ENCODE data around the gene GSS. TPM values are rescaled to one million over a fixed set of nuclear protein-coding genes. Genes with fewer than 3 reads are reported as not detected.
A peak's percentile ranks its signal among the peaks of the same experiment; 100 is the strongest.

Gene GSS
- total RNA-seq, 1 experiment from 2014 or later: 110 TPM

DNA sequence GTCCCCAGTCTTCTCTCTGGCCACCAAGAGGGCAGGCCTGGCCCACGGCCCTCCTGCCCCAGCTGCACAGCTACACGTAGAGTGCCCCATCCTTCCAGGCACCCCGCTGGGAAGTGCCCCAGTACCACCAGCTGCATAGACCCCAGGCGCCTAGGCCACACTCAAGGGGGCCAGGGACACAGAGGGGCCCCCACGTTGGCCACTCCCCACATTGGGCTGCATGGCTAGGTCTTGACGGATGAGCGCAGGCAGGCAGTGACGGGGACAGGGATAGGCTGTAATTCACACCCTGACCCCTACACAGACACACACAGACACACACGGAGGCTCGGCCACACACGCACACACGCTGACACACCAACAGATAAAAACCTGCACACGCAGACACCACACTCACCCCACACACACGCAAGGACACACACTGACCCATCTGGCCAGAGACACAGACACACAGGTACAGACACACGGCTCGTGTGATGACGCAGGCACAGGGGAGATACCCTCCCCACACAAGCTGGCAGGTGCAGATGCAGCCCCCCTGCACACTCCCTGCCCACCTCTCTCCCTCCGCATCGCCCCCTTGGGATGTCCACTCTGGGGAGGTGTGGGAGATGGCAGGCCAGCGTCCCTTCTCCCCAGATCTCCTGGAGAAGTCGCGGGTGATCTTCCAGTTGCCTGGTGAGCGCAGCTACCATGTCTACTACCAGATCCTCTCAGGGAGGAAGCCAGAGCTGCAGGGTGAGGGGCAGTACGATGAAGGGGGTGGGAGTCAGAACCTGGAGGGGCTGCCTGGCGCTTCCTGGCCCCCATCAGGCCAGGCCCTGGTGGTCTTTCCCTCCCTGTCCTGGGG is 30.1 kb upstream of the GSS start:
- no peak for DNase-seq
- Mint-ChIP-seq H3K27me3 (ENCODE audit: unreplicated experiment) (peaks cover 36% of the 10 kb centered on the region), H3K4me1 (ENCODE audit: low read depth, unreplicated experiment) (peaks cover 18% of the 10 kb centered on the region), H3K27ac (ENCODE audit: unreplicated experiment) (peak overlapping the region; percentile 32), H3K4me3 (ENCODE audit: low read depth, unreplicated experiment) (no peak overlapping the region), H3K36me3 (ENCODE audit: insufficient read depth, unreplicated experiment) (peaks cover 45% of the 10 kb centered on the region), H3K9me3 (ENCODE audit: low read depth, unreplicated experiment) (no peaks in the 10 kb centered on the region)
- intact Hi-C loops (cut with micrococcal nuclease; ENCODE audit: unreplicated experiment): no loop called here
- CTCF ChIA-PET: interaction anchor here (0.6 to 1.3 kb wide), 5 partner anchors 15 to 164 kb away, joined by 3 to 5 read pairs (median 5); partner anchors contain the start of genes ACSS2, GSS and MYH7B
- BruUV-seq (replicated peaks): no TSS peak
- no peak for TF ChIP-seq CTCF (IDR thresholded peaks at IDR 0.05; ENCODE audit: unreplicated experiment)

DNA sequence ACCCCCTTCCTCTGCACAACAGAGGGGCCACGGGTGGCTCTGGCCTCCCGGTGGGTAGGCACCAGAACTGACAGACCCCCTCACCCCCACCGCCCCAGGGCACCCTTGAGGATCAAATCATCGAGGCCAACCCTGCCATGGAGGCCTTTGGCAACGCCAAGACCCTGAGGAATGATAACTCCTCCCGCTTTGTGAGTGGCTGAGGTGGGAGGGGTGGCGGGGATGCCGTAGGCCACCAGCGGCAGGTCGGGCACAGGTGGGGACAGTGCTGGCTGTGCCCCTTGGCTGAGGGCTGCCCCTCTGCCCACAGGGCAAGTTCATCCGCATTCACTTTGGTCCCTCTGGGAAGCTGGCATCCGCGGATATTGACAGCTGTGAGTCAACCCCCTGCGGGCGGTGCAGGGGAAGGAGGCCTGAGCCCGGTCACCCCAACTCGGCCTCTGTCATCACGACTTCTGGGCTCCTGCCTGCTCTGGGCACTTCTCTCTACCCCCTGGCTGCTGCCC is 29.2 kb upstream of the GSS start:
- CTCF ChIA-PET: interaction anchor here (0.6 to 1.3 kb wide), 5 partner anchors 16 to 912 kb away, joined by 3 to 7 read pairs (median 5); partner anchors contain the start of genes ACSS2, GSS and MYH7B
- Mint-ChIP-seq H3K27me3 (ENCODE audit: unreplicated experiment) (peaks cover 36% of the 10 kb centered on the region), H3K4me1 (ENCODE audit: low read depth, unreplicated experiment) (peaks cover 18% of the 10 kb centered on the region), H3K4me3 (ENCODE audit: low read depth, unreplicated experiment) (no peak overlapping the region), H3K36me3 (ENCODE audit: insufficient read depth, unreplicated experiment) (peaks cover 39% of the 10 kb centered on the region), H3K27ac (ENCODE audit: unreplicated experiment) (peak overlapping the region; percentile 32), H3K9me3 (ENCODE audit: low read depth, unreplicated experiment) (no peaks in the 10 kb centered on the region)
- TF ChIP-seq CTCF (IDR thresholded peaks at IDR 0.05; ENCODE audit: unreplicated experiment): no peak
- intact Hi-C loops (cut with micrococcal nuclease; ENCODE audit: unreplicated experiment): no loop called here
- peak; percentile 62 for DNase-seq
- BruUV-seq (replicated peaks): no TSS peak

GRCh38 chr20:34983995-34984735 is 28.6 kb upstream of the GSS start:
- no peak for TF ChIP-seq CTCF (IDR thresholded peaks at IDR 0.05; ENCODE audit: unreplicated experiment)
- intact Hi-C loops (cut with micrococcal nuclease; ENCODE audit: unreplicated experiment): no loop called here

GRCh38 chr20:34983089-34983820 is 27.6 kb upstream of the GSS start:
- intact Hi-C loops (cut with micrococcal nuclease; ENCODE audit: unreplicated experiment): no loop called here
- TF ChIP-seq CTCF (IDR thresholded peaks at IDR 0.05; ENCODE audit: unreplicated experiment): no peak
- BruUV-seq (replicated peaks): no TSS peak
- H3K27ac Mint-ChIP-seq (ENCODE audit: unreplicated experiment): no peak overlapping the region
- H3K4me1 Mint-ChIP-seq (ENCODE audit: low read depth, unreplicated experiment): peaks cover 18% of the 10 kb centered on the region
- DNase-seq: no peak
- peaks cover 36% of the 10 kb centered on the region for H3K27me3 Mint-ChIP-seq (ENCODE audit: unreplicated experiment)
- peaks cover 28% of the 10 kb centered on the region for H3K36me3 Mint-ChIP-seq (ENCODE audit: insufficient read depth, unreplicated experiment)
- CTCF ChIA-PET: interaction anchor here (0.6 to 0.7 kb wide), 2 partner anchors 107 to 271 kb away, joined by 3 read pairs; no protein-coding TSS in a partner anchor
- no peak overlapping the region for H3K4me3 Mint-ChIP-seq (ENCODE audit: low read depth, unreplicated experiment)
- no peaks in the 10 kb centered on the region for H3K9me3 Mint-ChIP-seq (ENCODE audit: low read depth, unreplicated experiment)

More at GRCh38 chr20:34983995-34984735, 28.6 kb upstream of the GSS start:
- CTCF ChIA-PET: interaction anchor here (0.6 to 1.3 kb wide), 5 partner anchors 28 to 270 kb away, joined by 3 to 5 read pairs (median 3); partner anchors contain the start of genes ACSS2, GSS and MYH7B
- BruUV-seq (replicated peaks): no TSS peak
- H3K36me3 Mint-ChIP-seq (ENCODE audit: insufficient read depth, unreplicated experiment): peaks cover 35% of the 10 kb centered on the region
- no peak overlapping the region for H3K4me3 Mint-ChIP-seq (ENCODE audit: low read depth, unreplicated experiment)
- peaks cover 18% of the 10 kb centered on the region for H3K4me1 Mint-ChIP-seq (ENCODE audit: low read depth, unreplicated experiment)
- peaks cover 36% of the 10 kb centered on the region for H3K27me3 Mint-ChIP-seq (ENCODE audit: unreplicated experiment)
- no peaks in the 10 kb centered on the region for H3K9me3 Mint-ChIP-seq (ENCODE audit: low read depth, unreplicated experiment)
- no peak for DNase-seq
- H3K27ac Mint-ChIP-seq (ENCODE audit: unreplicated experiment): no peak overlapping the region
